NCI-H146 (cell line): Measurements from ENCODE around the gene EPSTI1.
"Not testable (repeated sequence)": the region's sequence is repeated elsewhere in the genome, so short reads cannot be mapped to it uniquely, and the experiment has no call there.

ENCODE experiments used
- DNase-seq: peaks from one replicate; lab custom pipeline; 2025; lab: John Stamatoyannopoulos, UW

The EPSTI1 gene

DNA sequence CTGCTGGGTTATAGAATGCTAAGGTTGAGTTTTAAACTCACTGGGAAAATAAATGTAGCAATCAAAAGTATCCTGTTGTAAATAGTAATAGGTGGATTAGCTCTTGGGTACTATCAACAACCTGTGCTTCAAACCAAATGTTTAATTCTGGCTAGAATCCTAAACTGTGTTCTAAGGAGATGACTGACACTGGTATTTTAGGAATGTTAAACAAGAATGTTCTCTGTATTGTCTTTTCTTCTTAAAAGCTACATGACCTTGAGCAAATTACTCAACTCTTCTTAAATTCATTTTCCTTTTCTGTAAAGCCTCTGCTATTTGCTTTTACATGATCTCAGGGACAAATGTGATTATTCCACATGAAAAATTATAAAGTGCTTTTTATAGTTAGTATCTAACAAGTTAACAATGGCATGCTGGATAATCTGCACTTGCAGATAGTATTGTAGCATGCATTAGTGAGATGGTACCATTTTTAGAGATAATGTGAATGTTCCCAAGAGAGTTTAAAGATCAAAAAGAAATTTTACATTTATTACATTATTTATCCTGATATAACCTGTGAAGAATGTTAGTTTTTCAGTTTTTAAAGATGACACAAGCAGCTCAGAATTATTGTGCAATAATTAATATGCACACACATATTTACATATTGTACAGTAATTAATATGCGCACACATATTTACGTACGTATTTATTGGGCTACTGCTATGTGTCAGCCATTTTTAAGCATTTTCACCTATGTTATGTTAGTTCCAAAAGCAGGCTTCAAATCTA lies 13.6 kb upstream of the EPSTI1 start:
- no peak for DNase-seq

DNA sequence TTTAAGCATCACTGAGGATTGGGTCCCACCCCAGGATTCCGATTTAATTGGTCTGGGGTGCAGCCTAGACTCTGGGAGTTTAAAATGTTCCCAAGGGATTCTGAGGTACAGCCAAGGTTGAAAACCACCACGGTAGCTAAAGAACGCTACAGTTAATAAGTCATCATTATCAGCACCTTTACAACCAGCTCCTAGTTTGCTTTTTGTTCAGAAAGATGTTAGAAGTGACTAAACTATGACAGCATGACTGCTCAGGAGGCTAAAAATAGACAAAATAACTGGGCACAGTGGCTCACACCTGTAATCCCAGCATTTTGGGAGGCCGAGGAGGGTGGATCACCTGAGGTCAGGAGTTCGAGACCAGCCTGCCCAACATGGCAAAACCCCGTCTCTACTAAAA lies 11.7 kb upstream of the EPSTI1 start:
- DNase-seq: no peak

DNA sequence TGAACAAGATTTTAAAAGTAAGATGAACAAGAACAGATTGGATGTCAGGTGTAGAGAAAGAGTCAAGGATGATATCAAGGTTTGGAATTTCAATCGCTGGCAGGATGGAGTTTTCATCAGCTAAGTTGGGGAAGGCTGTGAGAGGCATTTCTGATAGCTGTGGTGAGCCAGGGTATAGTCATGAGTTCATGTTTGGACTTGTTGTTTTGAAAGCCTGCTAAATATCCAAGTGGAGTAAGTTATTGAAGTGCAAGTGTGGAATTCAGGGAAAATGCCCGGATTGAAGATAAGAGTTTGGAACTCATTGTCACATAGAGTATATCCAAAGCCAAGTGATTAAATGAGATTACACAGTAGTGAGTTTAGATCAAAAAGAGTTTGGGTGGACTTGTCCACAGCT lies 11.0 kb upstream of the EPSTI1 start:
- no peak for DNase-seq

DNA sequence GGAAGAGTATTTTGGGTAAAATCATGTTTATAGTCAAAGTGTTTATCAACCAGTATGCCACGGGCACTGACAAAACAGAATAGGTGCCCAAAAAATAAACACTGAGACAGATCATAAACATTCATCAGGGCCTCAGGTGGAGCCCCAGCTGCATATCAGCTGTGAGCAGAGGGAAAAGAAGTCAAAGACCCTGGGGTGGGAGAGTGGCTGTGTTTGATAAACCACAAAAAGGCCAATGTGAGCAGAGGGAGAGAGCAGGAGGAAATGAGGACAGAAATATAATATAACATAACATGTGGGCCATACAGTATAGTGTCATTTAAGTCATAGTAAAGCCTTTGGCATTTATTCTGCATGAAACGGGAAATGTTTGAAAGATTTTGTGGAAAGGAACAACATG lies 10.0 kb upstream of the EPSTI1 start:
- no peak for DNase-seq

DNA sequence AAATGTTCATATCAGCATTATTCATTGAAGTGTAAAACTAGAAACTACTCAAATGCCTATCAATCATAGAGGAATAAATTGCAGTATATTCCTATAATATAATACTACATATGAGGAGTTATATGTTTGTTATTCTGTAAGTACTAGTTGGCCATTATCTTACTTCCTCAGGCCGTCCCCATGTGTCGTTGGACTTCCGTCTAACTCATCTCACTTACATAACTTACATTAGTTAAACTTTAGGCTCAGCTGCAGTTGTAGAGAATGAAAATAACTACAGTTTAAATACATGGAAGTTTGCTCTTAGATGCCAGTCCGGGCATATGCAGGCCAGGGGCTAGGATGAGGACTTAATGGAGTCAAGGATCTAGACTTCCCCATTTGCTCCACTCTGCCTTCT lies 8.6 kb upstream of the EPSTI1 start:
- DNase-seq: no peak

DNA sequence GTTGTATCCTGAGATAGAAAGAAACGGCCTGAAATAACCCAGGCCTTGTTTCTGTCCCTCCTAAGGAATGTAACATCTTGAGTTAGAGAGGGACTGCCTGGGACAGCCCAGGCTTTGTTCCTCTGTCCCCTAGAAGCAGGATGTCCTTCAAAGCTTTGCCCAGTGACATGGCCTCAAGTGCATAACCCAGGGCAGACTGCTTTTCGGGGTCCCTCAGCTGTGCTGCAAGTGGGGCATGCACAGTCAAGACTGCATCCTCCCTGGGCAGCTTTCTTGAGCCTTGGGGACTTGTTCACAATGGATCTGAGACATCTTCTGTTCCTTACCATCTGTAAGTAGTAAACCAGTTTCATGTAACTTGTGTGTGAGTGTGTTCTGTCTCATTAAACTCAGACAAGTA lies 7.5 kb upstream of the EPSTI1 start:
- no peak for DNase-seq

DNA sequence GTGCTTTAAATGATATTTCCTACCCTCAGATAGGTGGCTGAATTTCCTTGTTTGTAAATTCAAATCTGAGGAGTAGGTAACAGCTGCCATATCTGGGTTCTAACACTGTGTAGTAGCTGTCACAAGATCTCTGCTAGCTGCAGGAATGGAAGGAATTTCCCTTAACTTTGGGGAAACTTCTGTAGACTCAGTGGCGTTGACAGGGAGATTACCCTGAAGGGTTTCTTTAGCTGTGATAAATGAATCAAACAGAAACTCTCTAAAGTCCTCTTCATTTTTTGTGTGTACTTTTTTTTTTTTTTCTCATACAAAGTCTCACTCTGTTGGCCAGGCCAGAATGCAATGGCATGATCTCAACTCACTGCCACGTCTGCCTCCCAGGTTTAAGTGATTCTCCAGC lies 5.3 kb upstream of the EPSTI1 start:
- DNase-seq: no peak

DNA sequence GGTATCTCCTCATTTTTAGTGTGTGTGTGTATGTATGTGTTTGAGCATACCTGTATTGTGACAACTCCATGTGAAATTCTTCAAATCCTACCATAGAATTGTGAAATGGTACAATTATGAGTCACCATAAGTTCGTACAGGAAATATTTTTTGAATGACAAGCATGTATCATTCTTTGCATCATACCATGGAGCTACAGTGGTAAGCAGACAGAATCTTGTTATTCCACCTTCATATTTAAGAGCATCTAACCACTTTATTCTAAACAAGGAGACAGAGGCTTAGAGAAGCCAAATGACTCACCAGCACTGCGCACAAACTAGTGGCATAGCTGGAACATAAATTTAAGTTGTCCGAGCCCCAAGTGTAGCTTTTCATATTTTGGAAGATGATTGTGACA lies 4.5 kb upstream of the EPSTI1 start:
- DNase-seq: no peak

DNA sequence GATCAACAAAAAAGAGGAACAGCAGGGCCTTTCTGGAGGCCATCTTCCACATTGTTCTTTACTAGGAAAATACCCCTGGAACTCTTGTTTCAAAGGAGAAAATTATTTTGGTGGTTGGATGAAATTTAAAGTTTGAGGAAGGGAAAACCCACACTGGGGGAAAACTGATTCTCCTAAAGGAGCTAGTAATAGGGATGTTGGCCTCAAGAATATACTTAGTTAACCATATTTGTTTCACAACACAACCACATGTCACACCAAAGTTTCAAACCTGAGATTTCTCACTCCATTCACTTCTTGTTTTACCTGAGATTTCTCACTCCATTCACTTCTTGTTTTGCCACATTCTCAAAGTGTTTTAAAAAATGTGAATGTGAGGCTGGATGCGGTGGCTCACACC lies 2.8 kb upstream of the EPSTI1 start:
- DNase-seq: no peak

DNA sequence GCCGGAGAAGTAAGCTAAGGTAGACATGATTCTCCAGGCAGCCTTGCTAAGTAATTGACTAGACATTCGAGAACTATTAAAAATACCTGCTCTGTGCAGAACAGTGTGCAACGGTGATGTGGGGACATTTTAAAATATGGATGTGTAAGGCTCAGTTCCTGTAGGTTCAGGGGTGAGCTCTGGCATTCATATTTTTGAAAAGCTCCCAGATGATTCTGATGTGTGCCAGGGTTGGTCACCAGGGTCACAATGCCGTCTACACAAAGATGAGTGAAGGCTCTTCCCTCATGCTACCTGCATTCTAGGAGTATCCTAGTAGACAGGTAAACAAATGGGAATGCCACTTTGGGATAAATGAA lies 702 bp upstream of the EPSTI1 start:
- DNase-seq: no peak

DNA sequence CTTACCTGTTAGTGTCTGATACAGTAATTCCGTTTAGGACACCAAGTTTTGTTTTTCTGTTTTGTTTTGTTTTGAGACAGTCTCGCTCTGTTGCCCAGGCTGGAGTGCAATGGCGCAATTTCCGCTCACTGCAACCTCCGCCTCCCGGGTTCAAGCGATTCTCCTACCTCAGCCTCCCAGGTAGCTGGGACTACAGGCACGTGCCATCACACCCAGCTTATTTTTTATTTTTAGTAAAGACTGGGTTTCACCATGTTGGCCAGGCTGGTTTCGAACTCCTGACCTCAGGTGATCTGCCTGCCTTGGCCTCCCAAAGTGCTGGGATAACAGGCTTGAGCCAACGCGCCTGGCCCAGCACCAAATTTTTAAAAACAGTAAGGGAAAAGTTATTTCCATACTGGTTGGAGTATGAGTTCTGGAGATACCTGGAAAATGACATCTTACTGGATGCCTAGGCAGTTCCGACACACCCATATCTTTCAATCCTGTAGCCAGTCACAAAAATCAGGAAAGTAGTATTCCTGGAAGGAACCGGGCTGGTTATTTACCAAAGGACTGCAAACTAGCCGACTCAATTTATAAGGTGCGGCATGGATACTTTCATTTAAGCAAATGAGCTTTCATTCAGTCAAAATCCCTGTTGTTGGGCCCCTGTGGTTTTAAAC lies 676 bp downstream of the EPSTI1 start:
- not testable (repeated sequence) for DNase-seq

DNA sequence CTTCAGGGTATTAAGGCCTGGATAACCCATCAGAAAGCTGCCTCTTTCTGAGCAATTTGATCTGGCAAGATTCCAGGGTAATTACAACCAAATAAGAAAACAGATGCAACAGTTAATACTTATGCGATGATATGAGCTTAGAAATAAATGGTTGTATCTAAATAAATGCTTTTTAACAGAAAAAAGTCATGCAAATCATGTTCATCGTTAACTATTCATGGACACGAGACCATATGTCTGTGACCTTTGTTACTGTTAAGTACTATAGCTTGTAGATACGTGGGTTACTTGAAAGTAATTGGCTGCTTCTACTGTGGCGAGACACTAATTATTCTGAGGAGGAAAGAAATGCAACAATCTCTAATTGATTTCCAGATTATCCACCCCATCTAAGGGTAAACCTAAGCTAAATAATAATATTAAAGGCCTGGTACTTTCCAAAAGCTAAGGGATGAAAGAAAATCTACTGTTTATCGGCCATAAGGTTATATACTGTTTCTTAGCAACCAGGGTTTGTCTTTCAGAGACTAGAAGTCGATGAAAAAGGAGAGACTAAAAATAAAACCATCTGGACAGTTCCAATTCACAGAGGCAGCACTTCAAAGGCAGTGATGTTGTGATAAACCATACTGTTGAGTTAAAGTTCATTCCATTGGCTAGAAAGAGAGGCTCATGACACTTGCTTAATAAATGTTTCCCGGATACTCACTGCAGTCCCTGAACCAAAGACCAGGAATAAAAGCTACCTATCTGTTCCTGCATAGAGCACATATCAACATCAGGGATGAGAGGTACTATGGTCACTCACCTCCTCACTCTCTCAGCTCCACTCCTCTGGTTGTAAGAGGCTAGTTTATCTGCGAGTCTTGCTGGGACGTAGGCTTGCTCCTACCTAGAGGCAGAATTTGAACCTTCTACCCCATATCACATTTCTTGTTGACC lies 1.5 kb downstream of the EPSTI1 start:
- DNase-seq: peak; percentile 17

DNA sequence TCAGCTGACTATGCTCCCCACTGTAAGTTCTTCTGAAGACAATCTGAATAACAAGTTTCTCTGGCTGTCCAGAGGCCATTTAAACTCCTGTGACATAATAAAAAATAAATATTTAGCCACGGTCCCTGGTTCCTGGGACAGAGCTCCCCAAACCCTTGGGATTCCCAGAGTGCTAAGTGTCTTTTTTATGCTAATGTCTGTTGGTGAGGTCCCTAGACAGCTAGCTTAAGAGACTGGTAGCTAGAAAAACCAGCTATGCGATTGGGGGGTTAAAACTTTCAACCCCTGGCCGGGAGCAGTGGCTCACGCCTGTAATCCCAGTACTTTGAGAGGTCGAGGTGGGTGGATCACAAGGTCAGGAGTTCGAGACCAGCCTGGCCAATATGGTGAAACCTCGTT lies 5.9 kb downstream of the EPSTI1 start:
- DNase-seq: no peak

DNA sequence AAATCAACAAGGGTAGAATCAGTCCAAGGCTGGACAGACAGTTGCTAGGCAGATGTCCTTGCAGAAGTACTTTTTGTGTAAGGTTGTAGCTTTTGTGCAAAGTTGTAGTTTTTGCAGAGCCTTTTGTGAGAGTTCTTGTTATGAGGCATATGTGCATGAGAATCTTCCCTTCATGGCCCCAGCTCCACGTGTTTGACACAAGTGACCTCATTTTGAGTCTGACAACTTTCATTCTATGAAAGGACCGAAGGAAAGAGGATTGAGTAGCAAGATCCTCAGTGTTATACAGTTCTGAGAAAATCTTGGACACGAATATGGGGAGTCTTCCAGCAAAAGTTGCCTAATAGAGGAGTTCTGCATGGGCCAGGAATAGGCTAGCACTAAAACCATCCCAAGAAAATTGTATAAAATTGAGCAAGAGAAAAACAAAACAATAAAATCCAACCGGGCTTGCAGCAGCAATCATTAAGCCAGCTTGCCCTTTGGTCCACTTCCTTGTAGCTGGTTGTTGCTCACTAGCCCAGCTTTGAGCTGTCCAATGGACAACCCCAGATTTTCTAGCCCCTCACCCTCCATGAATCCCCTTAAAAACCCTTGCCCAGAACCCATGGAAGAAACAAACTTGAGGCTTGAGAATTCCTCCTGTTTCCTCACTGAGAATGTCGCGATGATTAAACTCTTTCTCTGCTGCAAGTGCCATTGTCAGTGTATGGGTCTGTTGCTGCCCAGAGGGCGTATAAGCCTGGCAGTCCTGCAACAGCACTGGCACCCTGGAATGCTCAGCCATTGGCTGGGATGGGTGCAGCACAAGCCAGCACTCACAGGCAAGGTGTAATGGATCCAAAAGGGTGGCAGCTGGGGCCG lies 6.5 kb downstream of the EPSTI1 start:
- DNase-seq: peak; percentile 2

DNA sequence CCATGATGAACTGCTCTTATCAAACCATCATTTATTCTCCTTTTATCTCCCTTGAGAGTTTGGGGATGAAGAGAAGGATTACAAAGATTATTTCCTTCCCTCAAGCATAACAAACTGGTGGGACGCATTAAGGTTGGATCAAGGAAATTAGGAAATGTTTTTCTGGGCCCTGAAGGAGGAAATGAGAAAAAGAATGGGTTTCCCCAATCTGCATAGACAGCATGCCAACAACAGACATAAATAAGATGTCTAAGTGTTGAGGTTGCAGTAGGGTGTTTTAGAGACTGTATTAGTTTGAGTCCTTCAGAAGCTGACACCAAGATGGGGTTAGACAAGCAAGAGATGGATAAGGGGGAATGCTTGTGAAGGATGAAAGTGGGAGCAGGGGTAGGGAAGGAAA lies 7.3 kb downstream of the EPSTI1 start:
- DNase-seq: no peak

DNA sequence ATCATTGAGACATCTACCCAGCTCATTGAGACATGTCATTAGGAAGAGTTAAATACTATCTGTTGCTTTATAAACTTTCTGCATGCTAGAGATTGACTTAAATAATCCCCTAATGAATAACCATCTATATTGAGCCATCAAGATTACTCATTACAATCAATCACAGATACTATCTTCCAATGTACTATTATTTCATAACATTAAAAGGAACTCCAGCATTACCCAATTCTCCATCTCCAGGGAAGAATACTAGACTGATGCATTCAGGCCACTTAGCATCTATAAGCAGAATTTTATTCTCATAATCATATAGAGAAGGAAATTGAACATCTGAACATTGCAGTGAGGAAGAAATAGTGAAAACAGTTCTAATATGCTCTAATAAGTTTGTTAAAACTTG lies 8.0 kb downstream of the EPSTI1 start:
- no peak for DNase-seq

DNA sequence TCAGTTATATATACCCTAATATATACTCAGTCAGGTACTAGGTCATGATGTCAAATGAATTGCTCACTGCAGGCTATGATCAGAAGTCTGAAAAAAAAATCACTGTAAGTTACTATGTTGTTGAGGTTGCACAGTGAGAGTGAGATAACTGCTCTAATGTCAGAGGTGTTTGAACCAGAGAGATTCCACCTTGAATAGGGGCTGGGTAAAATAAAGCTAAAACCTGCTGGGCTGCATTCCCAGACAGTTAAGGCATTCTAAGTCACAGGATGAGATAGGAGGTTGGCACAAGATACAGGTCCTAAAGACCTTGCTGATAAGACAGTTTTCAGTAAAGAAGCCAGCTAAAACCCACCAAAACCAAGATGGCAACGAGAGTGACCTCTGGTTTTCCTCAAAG lies 10.2 kb downstream of the EPSTI1 start:
- DNase-seq: no peak

DNA sequence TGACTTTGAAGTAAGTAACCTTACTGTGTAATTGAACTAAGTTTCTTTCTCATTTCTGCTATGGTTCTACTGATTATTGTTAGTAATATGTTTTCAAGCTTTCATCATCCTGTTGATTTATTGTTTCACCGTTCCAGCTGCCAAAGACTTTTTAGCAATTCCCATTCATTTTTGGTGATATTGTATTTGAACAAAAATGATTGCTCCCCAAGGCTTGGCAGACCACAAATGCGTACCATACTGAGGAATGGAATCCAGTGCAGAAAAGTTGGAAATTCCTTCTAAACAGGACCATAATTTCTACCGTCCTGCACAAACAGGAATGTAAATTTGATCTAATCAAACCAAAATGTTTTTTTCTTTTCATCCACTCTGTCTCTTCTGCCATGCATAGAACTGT lies 10.7 kb downstream of the EPSTI1 start:
- no peak for DNase-seq

DNA sequence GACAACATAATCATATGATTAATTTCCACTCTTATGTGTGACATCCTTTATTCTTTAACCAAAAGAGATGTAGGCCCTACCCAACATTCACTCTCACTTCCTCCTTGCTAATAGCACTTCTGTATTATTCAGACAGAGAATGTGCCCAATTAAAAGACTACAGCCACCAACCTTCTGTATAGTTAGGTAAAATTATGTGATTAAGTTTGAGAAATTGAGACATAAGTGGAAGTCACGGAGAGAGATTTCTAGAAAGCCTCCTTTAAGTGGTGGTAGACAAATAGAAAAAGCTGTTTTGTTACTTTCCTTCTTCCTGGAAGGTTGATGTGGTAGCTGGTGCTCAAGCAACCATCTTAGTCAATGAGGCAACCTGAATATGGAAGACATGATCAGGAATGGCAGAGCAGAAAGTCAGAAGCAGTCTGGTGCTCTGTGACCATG lies 14.8 kb downstream of the EPSTI1 start:
- no peak for DNase-seq

DNA sequence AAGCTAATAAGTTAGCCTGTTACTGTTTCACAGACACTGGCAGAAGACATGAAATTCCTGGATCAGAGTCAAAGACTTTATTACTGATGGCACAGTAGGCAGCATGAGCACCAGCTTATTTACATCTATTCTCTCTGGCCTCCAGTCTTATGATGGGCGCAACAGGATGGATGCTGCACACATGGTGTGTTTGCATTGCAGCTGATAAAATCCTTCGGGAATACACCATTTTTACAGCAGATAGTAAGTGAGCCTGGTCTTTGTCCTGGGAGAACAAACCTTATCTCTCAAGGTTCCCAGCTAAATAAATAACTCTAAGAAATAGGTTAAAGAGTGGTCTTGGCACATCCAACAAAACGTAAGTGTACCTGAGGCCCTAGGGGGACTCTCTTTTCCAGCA lies 16.0 kb downstream of the EPSTI1 start:
- no peak for DNase-seq

DNA sequence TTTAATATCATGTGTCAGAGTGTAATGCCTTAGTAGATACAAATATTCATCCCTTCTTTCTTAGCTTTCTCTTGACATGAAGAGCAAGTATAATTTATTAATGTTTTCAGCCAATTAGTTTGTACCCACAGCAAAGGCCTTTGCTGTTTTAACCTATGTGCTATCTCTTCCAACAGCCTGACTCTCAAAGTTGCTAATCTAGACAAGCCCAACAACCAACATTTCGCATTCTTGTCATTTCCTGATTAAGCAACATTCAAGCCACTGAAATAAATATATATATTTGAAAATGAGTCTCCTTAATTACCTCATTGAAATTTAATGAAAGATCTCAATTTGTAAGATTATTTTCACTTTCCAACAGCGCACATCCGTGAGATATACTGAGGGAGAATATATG lies 18.5 kb downstream of the EPSTI1 start:
- no peak for DNase-seq
